ENCODE measurements around the gene ATF6.
A peak's percentile ranks its signal among the peaks of the same experiment; 100 is the strongest.
"Not testable (repeated sequence)": the region's sequence is repeated elsewhere in the genome, so short reads cannot be mapped to it uniquely, and the experiment has no call there.

The ATF6 gene

DNA sequence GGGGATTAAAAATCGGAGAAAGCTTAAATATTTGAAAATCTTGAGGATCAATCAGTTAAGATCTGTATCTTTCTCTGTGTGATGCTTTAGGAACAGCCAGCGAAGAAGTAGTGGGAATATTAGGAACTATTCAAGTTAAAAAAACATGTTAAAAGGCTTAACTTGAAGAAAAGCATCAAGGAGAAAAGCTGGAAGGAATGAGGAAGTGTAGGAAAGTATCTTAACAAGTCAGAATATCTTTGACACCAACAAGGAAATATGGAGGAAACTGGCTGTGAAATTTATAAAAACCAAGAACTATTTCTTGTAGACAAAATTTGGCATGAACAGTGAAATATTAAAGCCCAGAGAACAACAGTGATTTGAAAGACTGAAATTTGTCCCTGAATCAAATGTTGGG, 60.4 kb downstream of the ATF6 start:
- no peak for DNase-seq
- Mint-ChIP-seq H3K4me3 (no peak overlapping the region), H3K27ac (no peak overlapping the region), H3K4me1 (no peaks in the 10 kb centered on the region), H3K27me3 (no peaks in the 10 kb centered on the region), H3K9me3 (peaks cover 4 to 7% of the 10 kb centered on the region in 2 donors)
- ATAC-seq, result no peak

- DNase-seq, result no peak
- no peak overlapping the region for H3K4me3 Mint-ChIP-seq
- no peaks in the 10 kb centered on the region for H3K27me3 Mint-ChIP-seq
- ATAC-seq, result no peak
- no peaks in the 10 kb centered on the region for H3K4me1 Mint-ChIP-seq
- no peak overlapping the region for H3K27ac Mint-ChIP-seq
- H3K9me3 Mint-ChIP-seq, result peaks cover 4 to 7% of the 10 kb centered on the region in 2 donors
These were observed 61.7 kb downstream of the ATF6 start for GRCh38 chr1:161827786-161828185.

DNA sequence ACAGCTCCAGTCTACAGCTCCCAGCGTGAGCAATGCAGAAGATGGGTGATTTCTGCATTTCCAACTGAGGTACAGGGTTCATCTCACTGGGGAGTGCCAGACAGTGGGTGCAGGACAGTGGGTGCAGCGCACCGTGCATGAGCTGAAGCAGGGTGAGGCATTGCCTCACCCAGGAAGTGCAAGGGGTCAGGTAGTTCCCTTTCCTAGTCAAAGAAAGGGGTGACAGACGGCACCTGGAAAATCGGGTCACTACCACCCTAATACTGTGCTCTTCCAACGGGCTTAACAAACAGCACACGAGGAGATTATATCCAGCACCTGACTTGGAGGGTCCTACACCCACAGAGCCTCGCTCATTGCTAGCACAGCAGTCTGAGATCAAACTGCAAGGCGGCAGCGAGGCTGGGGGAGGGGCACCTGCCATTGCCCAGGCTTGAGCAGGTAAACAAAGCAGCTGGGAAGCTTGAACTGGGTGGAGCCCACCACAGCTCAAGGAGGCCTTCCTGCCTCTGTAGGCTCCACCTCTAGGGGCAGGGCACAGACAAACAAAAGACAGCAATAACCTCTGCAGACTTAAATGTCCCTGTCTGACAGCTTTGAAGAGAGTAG, 66.3 kb downstream of the ATF6 start:
- H3K9me3 Mint-ChIP-seq, H3K4me1 Mint-ChIP-seq, H3K27ac Mint-ChIP-seq, ATAC-seq, H3K27me3 Mint-ChIP-seq, DNase-seq, H3K4me3 Mint-ChIP-seq: not testable (repeated sequence)

DNA sequence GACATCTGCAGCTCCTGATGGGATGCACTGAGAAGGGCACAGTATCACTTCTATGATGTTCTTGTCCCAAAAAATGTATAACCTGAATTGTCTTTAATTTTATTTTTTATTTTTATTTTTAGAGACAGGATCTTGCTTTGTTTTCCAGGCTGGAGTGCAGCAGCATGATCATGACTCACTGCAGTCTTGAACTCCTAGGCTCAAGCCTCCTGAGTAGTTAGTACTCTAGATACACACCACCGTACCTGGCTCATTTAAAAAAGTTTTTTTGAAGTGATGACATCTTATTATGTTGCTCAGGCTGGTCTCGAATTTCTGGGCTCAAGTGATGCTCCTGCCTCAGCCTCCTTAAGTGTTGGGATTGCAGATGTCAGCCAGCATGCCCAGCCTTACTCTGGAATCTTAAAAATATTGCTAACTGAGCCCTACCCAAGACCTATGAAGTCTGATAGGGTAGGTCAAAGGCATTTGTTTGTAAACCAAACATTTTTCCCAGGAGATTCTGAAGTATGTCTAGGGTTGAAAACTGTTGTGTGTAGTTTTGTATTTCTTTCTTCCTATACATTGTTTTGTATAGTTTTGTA, 68.9 kb downstream of the ATF6 start:
- ATAC-seq, result no peak
- no peak overlapping the region for H3K27ac Mint-ChIP-seq

DNA sequence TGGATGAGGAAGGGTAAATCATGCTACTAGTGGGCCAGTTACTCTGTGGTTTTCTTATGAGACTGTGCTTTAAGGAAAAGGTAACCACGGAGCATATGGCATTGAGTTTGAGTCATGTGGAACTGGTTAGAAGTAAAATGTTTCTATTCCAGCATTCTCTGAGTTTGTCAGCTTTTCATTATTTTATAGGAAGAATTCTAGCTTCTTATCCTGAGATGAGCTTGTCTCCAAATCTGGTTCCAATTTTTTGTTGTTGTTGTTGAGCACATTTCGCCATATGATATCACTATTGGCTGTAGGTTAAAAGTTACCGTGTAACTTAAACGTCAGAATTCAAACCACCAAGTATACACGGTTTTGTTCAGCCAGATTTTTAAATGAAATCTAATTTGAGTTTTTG, 69.9 kb downstream of the ATF6 start:
- H3K4me1 Mint-ChIP-seq, result peaks cover 7% of the 10 kb centered on the region
- DNase-seq, result no peak

More for the DNA sequence above, 68.9 kb downstream of the ATF6 start:
- Mint-ChIP-seq H3K4me3 (no peak overlapping the region), H3K4me1 (peaks cover 7% of the 10 kb centered on the region), H3K9me3 (no peaks in the 10 kb centered on the region), H3K27me3 (no peaks in the 10 kb centered on the region)
- no peak for DNase-seq

GRCh38 chr1:161838362-161838761, 72.2 kb downstream of the ATF6 start:
- no peak overlapping the region for H3K27ac Mint-ChIP-seq
- H3K9me3 Mint-ChIP-seq, result no peaks in the 10 kb centered on the region
- no peak overlapping the region for H3K4me3 Mint-ChIP-seq
- ATAC-seq (no peak), DNase-seq (no peak)
- no peaks in the 10 kb centered on the region for H3K27me3 Mint-ChIP-seq
- H3K4me1 Mint-ChIP-seq, result peaks cover 7% of the 10 kb centered on the region

More for the DNA sequence above, 69.9 kb downstream of the ATF6 start:
- no peaks in the 10 kb centered on the region for H3K27me3 Mint-ChIP-seq
- no peak overlapping the region for H3K27ac Mint-ChIP-seq
- no peak overlapping the region for H3K4me3 Mint-ChIP-seq
- no peaks in the 10 kb centered on the region for H3K9me3 Mint-ChIP-seq
- no peak for ATAC-seq

DNA sequence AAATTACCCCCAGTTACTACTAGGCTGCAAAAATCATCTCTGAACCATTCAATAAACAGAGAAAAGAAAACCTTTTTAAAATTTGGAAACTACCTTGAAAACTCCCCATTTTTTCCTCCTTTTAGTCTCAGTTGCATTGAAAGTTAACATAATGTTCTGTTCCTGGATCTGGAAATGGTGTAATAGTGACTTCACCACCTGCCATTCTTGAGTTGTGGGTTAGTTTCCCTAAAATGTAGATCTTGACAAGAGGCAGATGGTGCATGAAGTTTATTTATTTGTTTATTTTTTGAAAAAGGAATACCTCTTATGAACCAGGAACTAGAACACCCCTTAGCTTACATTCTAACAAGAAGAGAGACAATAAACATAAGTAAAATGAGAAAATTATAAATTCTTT, 72.8 kb downstream of the ATF6 start:
- peaks cover 7% of the 10 kb centered on the region for H3K4me1 Mint-ChIP-seq

GRCh38 chr1:161839591-161839990, 73.5 kb downstream of the ATF6 start:
- H3K27ac Mint-ChIP-seq, result no peak overlapping the region
- no peak overlapping the region for H3K4me3 Mint-ChIP-seq
- H3K4me1 Mint-ChIP-seq, result peaks cover 7% of the 10 kb centered on the region
- H3K27me3 Mint-ChIP-seq, result no peaks in the 10 kb centered on the region
- no peak for DNase-seq
- H3K9me3 Mint-ChIP-seq, result no peaks in the 10 kb centered on the region
- no peak for ATAC-seq

More for the DNA sequence above, 72.8 kb downstream of the ATF6 start:
- DNase-seq, result no peak
- no peaks in the 10 kb centered on the region for H3K27me3 Mint-ChIP-seq
- H3K4me3 Mint-ChIP-seq, result no peak overlapping the region
- peak overlapping the region; percentile 5 to 71 for H3K27ac Mint-ChIP-seq
- ATAC-seq, result no peak
- H3K9me3 Mint-ChIP-seq, result no peaks in the 10 kb centered on the region

- DNase-seq, result no peak
- no peak overlapping the region for H3K27ac Mint-ChIP-seq
- H3K4me1 Mint-ChIP-seq, result peaks cover 7% of the 10 kb centered on the region
- ATAC-seq, result no peak
- H3K27me3 Mint-ChIP-seq, result no peaks in the 10 kb centered on the region
- H3K9me3 Mint-ChIP-seq, result no peaks in the 10 kb centered on the region
- H3K4me3 Mint-ChIP-seq, result no peak overlapping the region
These were observed 74.2 kb downstream of the ATF6 start for GRCh38 chr1:161840363-161840762.

DNA sequence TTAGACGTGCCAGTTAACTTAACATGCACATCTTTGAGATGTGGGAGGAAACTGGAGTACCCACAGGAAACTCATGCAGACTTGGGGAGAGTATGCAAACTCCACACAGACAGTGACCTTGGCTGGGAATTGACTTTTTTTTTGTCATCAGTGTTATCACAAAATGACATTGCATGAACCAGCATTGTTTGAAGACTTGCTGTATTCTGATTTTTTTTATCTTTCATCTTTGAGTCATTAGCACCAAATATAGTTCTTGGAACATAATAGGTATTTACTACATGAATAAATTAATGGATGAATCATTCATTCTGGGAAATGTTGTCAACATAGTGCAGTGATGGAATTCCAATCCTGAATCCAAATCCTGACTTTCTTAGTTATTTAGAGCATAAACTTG, 77.0 kb downstream of the ATF6 start:
- H3K4me1 Mint-ChIP-seq, result no peaks in the 10 kb centered on the region
- no peak overlapping the region for H3K27ac Mint-ChIP-seq
- no peaks in the 10 kb centered on the region for H3K27me3 Mint-ChIP-seq
- DNase-seq, result no peak
- H3K9me3 Mint-ChIP-seq, result no peaks in the 10 kb centered on the region
- no peak for ATAC-seq
- H3K4me3 Mint-ChIP-seq, result no peak overlapping the region

DNA sequence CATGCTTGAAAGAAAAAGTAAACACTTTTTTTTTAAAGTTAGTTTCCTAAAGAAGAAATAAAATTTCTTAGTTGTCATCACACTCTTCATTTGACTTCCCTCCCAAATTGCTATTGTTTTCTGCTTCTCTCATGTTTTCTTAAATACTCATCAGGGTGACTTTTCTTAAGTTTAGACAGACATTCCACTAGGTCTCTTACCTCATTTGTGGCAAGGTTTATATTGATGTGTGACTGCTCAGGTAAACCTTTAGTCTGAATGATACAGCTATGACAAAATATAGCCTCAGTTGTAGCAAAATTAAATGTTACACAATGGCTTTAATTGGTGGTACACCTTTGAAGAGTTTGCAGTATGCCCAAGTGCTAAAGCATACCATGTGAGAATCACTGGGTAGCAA, 78.6 kb downstream of the ATF6 start:
- no peak overlapping the region for H3K4me3 Mint-ChIP-seq
- H3K9me3 Mint-ChIP-seq, result no peaks in the 10 kb centered on the region
- H3K4me1 Mint-ChIP-seq, result peaks cover 11% of the 10 kb centered on the region
- H3K27me3 Mint-ChIP-seq, result no peaks in the 10 kb centered on the region
- DNase-seq, result no peak
- H3K27ac Mint-ChIP-seq, result no peak overlapping the region
- no peak for ATAC-seq

GRCh38 chr1:161848676-161849075, 82.6 kb downstream of the ATF6 start:
- no peak for ATAC-seq
- Mint-ChIP-seq H3K9me3 (no peaks in the 10 kb centered on the region), H3K4me3 (no peak overlapping the region), H3K27me3 (no peaks in the 10 kb centered on the region), H3K4me1 (peaks cover 12% of the 10 kb centered on the region), H3K27ac (no peak overlapping the region)
- DNase-seq, result no peak

DNA sequence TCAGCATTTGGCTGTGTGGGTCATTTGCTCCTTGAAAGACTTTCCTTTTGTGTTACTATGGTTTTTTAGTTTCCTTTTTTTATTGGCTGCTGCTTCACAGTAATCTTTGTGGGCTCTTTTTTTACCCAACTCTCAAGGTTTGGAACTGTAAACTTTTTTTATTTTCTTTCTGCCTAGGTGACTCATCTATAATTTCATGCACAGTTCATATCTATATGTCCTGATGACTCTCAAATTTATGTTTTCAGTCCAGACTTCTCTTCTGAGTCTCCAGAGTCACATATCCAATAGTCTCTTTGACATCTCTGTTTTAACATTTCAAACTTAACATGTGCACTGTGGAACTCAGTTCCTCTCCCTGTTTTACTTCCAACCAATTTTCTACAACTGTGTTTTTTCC, 83.4 kb downstream of the ATF6 start:
- no peak for DNase-seq
- Mint-ChIP-seq H3K9me3 (no peaks in the 10 kb centered on the region), H3K4me1 (peaks cover 12% of the 10 kb centered on the region), H3K27me3 (no peaks in the 10 kb centered on the region), H3K27ac (peak overlapping the region in 1 of 2 donors; percentile 0), H3K4me3 (no peak overlapping the region)
- ATAC-seq, result no peak

- Mint-ChIP-seq H3K9me3 (no peaks in the 10 kb centered on the region), H3K4me3 (no peak overlapping the region), H3K27me3 (no peaks in the 10 kb centered on the region), H3K4me1 (no peaks in the 10 kb centered on the region), H3K27ac (no peak overlapping the region)
- ATAC-seq (no peak), DNase-seq (no peak)
These were observed 89.1 kb downstream of the ATF6 start for GRCh38 chr1:161855260-161855659.

DNA sequence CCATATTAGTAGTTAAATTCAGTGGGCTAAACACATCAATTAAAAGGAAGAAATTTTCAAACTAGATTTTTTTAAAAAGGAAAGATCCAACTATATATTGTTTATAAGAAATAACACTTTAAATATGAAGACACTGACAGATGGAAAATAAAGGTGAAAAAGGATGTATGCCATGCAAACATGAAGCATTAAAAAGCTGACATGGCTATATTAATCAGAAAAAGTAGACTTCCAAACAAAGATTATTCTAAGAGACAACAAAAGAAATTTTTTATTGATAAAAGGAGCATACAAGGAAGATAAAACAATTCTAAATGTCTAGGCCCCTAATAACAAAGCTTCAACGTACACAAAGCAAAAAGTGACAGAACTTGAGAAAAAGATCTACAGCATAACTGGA, 92.2 kb downstream of the ATF6 start:
- no peak for DNase-seq
- ATAC-seq, result no peak
- Mint-ChIP-seq H3K9me3 (no peaks in the 10 kb centered on the region), H3K27ac (no peak overlapping the region), H3K4me1 (no peaks in the 10 kb centered on the region), H3K4me3 (no peak overlapping the region), H3K27me3 (no peaks in the 10 kb centered on the region)

DNA sequence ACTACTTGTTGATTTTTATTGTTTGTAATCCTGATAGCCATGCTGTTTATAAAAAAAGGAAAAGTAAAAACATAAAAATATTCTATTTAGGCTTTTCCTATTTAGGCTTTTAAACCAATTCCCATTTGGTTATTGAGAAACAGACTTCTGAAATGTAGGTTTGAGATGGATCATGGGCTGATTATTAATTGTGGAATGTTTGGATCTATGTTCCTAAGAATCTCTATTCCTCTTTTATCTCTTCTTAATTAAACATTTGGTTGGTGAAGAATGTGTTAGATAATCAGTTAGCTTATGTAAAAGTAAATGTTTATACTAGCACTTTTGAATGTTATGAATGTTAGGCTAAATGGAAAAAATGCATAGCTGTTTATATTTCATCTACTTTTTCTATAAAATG, 97.4 kb downstream of the ATF6 start:
- Mint-ChIP-seq H3K9me3 (no peaks in the 10 kb centered on the region), H3K27ac (no peak overlapping the region), H3K4me1 (no peaks in the 10 kb centered on the region), H3K27me3 (no peaks in the 10 kb centered on the region), H3K4me3 (no peak overlapping the region)
- ATAC-seq (no peak), DNase-seq (no peak)

- Mint-ChIP-seq H3K4me1 (no peaks in the 10 kb centered on the region), H3K27ac (no peak overlapping the region)
- no peak for DNase-seq
These were observed 98.5 kb downstream of the ATF6 start for GRCh38 chr1:161864577-161864976.

More at GRCh38 chr1:161864577-161864976, 98.5 kb downstream of the ATF6 start:
- H3K4me3 Mint-ChIP-seq, result no peak overlapping the region
- no peaks in the 10 kb centered on the region for H3K27me3 Mint-ChIP-seq
- ATAC-seq, result no peak
- no peaks in the 10 kb centered on the region for H3K9me3 Mint-ChIP-seq
